GM19372 (cell line): Measurements from ENCODE around the gene COL5A1.

ENCODE experiments used
- ATAC-seq: cut with Tn5 transposase; IDR thresholded peaks from one replicate; pipeline ENCODE4 v1.9.1; 2021; ENCODE audit warnings: mild to moderate bottlenecking, low read depth, moderate library complexity; ENCODE audit not compliant: unreplicated experiment

The COL5A1 gene

DNA sequence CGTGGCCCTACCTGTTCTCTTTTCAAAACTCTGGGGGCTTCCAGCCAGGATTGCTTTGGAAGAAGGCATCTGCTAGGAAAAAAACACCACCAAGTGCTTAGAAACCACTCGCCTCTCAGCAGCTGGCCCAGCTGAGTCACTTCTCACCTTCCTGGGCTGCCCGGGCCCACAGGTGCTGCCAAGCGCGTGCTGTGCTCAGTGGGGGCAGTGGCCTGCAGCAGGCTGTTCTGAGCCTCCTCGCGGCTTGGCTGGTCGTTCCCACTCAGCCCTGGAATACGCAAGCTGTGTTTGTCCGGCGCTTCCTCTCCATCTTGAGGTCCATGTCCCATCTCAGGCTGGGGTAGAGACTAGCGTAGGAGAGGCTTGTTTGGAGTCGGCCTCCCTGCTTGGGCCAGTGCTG lies 136.6 kb downstream of the COL5A1 start:
- ATAC-seq: no peak

- ATAC-seq: no peak
Measured at GRCh38 chr9:134778841-134779411, 137.3 kb downstream of the COL5A1 start.

- ATAC-seq: no peak
Measured at GRCh38 chr9:134779640-134780039, 138.0 kb downstream of the COL5A1 start.

DNA sequence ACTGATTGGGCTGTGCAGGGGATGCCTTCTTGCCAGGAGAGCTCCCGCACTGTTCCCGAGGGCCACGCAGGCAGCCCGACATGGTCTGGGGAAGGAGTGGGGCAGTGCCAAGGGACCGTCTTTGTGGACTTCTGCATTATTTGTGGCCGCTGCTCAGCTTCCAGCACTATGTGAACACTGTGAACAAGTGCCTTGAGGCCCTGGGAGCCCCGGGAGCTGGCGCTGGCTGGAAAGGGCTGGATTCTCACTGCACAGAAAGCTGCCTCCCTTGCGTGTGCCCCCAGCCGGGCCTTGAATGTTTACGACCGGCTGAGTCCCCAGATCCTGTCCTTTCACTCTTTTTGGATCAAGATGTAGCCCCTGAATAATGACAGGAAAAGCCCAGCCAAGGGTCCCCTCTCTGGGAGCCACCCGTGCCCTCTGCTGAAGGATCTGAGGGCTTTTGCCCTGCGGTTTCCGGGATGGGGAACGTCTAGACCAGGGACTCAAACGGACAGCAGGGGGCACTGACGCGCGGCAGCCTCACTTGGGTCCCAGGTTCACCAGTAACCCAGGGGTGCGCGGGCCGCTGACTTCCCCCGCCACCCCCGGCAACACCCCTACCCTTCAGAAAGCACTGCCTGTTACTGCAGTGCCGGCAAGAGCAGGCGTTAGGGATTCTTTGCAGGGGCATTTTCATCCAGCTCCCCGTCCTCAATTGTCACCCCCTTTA lies 140.1 kb downstream of the COL5A1 start:
- ATAC-seq: no peak

DNA sequence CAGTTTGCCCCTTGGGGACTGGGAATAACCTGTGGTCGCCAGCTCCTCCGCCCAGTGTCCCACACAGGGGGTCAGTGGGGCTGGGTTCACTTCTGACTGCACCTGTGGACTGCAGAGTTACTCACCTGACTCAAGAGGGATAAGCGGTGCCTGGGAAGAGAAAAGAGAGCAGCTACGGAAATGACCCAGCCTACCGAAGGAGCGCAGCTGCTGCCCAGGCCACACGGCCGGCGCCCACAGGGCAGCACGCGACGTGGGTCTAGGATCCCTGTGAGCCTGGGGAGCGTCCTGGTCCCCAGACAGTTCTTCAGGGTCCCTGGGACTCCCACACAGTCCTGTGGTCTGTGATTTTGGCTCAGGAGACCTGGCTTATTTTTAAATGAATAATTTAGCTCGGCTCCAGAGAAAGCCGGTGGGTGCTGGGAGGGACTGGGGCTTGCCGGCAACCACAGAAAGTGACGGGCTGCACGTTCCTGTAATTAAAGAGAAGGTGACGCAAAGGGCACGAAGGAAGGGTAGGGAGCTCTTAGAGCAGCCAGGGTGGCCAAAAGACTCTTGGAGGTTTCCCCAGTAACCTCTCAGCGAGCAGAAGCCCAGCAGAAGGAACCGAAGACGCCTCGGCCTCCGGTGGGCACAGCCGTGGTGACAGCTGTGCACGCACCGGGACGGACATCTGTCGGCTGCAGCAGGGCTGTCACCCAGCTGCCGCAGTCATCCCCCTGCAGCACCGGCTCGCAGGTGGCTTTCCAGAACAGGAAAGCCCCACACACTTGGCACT lies 141.5 kb downstream of the COL5A1 start:
- ATAC-seq: no peak

DNA sequence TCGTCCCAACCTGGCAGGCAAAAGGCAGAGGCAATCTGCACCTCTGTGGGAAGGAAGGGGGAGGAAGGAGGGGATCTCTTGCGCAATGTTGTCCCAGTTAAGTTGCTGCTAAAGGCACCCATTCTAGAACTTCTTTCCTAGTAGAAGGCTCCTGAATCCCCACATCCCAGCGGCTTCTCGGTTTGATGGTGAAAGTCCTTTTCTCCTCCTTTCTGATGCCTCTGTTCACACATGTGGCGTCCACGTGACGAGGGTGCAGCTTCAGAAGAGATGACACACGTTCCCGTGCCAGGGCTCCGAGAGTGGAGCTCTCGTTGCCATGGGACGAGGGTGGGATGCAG lies 142.1 kb downstream of the COL5A1 start:
- no peak for ATAC-seq

- no peak for ATAC-seq
Measured at GRCh38 chr9:134784577-134785305, 143.1 kb downstream of the COL5A1 start.

DNA sequence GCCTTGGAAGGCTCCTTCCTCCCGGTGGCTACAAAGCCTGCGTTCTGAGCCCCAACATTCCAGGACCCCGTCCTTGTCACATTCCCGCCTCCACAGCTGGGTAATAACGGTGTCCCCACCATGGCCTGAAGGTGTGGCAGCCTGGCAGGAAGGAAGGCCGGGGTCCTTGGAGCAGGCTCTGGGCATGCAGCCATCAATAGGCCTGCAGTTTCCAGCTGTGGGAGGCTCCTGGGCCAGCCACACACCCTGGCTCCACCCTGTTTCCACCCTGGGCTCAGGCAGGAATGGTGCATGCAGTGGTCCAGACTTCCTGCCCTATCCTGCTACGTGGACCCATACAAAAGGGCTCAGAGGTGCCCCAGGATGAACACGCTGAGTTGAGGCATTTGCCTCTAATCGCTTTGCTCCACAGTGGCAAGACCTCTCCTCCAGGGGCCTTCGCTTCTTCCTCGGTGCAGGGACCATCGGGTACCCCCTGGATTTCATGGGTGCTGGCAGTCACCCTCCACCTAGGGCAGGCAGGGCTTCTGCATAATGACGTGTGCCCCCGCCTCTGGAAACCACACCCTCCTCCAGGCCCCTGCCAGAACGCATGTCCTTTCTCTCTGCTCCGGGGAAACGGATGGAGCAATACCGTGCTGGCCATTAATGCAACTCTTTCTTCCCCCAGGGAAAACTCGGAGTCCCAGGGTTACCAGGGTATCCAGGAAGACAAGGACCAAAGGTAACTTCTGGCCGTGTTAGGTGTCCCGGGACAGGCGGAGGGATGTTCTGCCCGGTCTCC lies 143.9 kb downstream of the COL5A1 start:
- no peak for ATAC-seq

DNA sequence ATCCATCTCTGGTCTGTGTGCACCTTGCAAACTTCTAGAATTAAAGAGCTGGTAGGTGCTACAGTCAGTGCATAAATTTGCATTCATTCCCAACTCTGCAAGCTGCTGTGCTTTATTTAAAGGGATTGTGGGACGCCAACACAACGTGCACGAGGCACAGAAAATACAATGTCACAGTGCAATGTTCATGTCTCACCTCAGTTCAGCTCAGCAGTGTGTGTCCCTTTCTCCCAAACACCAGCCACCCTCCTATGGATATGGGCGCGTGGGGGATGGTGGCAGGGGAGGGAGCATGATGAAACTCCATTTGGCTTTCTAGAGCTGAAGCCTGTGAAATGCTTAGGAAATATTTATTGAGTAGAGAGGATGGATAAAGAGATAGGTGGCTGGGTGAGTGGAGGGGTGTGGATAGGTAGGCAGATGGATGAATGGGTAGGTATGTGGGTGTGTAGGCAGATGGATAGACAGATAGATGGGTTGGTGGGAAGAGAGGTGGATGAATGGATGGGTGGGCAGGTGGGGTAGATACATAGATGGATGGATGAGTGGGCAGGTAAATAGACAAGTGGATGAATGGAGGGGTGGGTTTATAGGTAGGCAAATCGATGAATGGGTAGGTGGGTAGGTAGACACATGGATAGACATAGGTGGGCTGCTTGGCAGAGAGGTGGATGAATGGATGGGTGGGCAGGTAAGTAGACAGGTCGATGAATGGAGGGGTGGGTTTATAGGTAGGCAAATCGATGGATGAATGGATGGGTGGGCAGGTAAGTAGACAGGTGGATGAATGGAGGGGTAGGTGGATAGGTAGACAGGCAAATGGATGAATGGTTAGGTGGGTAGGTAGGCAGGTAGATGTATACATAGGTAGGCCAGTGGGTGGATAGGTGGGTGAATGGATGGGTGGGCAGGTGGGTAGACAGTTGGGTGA lies 146.3 kb downstream of the COL5A1 start:
- no peak for ATAC-seq

DNA sequence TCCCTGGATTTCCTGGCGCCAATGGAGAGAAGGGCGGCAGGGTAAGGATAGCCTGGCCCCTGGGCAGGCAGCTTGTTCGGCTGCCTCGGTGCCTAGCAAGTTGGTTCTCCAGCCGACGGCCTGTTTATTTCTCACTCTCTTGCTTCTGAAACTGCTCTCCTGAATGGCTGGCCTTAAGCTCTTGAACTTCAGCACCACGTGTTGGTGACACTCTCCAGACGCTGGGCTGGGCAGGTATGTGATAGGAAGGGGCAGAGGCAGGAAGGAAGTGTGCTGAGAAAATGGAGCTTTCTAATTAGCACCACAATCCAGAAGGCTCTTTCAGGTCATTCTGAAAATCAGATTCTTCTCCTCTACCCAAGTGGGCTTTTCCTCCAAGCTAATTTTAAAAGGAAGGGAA lies 147.6 kb downstream of the COL5A1 start:
- no peak for ATAC-seq

- ATAC-seq: no peak
Measured at GRCh38 chr9:134791009-134791408, 149.4 kb downstream of the COL5A1 start.

DNA sequence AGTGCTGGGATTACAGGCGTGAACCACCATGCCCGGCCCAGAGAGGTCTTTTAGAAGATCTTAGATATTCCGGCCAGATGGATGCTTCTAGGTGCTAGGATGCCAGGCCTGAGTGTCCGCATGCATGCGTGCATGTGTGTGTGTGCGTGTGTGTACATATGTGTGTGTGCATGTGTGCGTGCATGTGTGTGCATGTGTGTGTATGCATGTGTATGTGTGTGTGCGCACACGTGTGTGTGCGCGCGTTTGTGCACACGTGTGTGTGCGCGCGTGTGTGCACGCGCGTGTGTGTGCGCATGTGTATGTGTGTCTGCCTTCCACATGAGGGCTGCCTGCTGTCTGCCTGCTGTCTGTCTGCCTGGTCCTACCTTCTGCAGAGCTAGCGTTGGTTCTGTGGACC lies 151.0 kb downstream of the COL5A1 start:
- no peak for ATAC-seq

GRCh38 chr9:134793288-134794188 lies 151.9 kb downstream of the COL5A1 start:
- ATAC-seq: no peak

DNA sequence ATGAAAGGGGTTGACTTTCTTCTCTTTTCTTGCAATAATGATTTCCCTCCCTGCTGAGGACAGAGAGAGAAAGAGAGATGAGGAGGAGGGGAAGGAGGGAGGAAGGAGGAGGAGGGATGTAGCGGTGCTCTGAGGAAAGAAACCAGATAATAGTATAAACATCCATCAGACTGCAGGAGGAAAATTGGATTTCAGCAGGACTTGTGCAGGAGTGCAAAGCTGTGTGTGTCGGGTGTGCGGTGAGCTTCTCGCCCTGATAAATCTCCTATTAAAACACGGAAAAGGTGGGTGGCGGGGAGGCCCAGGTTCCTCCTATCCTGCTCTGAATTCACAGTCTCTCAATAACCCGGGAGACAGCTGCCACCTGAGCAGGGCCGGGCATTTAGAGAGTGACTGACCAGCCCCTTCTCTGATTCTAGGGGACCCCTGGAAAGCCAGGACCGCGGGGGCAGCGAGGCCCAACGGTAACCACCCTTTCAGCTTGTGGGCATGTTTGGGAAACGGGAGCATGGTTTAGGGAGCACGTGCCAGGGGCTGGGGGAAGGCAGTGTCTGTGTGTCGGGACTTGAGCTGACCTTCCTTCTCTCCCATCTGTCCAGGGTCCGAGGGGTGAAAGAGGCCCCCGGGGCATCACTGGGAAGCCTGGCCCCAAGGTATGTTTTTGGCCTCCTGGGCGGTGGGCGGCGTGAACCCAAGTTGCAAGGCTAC lies 153.2 kb downstream of the COL5A1 start:
- no peak for ATAC-seq

- no peak for ATAC-seq
Measured at GRCh38 chr9:134795446-134795845, 153.8 kb downstream of the COL5A1 start.

DNA sequence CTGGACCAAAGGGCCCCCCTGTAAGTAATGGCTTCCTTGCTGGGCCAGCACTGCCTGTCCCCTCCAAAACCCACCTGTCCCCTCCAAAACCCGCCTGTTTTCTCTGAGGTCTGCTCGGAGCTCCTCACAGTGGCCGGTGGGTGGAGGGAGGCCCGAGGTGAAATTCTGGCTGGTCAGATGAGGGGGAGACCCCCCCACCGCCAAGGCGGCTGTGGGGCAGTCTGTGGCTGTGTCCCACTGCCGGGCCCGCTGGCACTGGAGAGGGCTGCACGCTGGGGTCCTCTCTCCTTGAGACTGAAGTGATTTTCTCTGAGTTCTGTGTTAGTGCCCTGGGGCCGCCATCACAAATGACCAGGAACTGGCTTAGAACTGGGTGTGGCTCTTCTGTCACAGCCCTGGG lies 155.3 kb downstream of the COL5A1 start:
- ATAC-seq: no peak

DNA sequence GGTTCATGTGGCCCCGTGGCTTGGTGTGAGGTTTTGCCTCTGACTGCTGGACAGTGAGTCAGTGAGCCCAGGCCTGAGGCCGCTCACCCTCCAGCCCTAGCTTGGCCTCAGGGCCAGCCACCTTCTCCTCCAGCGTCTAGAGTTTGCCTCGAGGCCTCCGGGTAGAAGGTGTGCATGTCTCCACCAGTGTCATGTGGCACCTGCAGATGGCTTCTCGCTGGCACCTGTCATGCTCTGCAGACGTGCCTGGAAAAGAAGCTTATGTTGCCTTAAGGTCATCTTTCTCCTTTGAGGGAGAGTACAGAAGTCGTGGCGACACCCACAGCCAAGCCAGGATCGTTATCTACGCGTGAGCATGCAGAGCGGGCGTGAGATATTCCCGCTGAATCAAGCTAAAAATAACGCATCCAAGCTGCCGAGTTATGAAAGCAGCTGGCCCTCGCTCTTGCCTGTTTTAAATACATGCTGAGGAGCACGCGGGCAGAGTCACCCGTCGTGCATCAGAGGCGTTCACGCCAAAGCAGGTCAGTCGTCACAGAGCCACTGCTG lies 159.3 kb downstream of the COL5A1 start:
- no peak for ATAC-seq
